ENCODE data around the gene SLC35G3.
"Not testable (repeated sequence)": the region's sequence is repeated elsewhere in the genome, so short reads cannot be mapped to it uniquely, and the experiment has no call there.

GRCh38 chr17:35195062-35195461 is 869 bp upstream of the SLC35G3 start:
- TF ChIP-seq CTCF, POLR2A (IDR thresholded peaks at IDR 0.05): not testable (repeated sequence)
